NCI-H146 treated with DMSO at 0.1 percent for 48 hours (cell line): Measurements from ENCODE around the gene PLEKHG7.

Experiments used
- DNase-seq: peaks from one replicate; lab custom pipeline; 2025; ENCODE audit not compliant: unreplicated experiment; lab: John Stamatoyannopoulos, UW

PLEKHG7 gene

GRCh38 chr12:92706594-92706993 is 3.8 kb downstream of the PLEKHG7 start:
- no peak for DNase-seq

- no peak for DNase-seq
Observed at GRCh38 chr12:92707926-92708325, 5.1 kb downstream of the PLEKHG7 start.

GRCh38 chr12:92715625-92716024 is 12.8 kb downstream of the PLEKHG7 start:
- no peak for DNase-seq

- no peak for DNase-seq
Observed at GRCh38 chr12:92717202-92717601, 14.4 kb downstream of the PLEKHG7 start.

GRCh38 chr12:92718483-92718990 is 15.7 kb downstream of the PLEKHG7 start:
- DNase-seq = no peak

GRCh38 chr12:92719674-92720073 is 16.9 kb downstream of the PLEKHG7 start:
- no peak for DNase-seq

GRCh38 chr12:92721130-92721529 is 18.3 kb downstream of the PLEKHG7 start:
- no peak for DNase-seq

GRCh38 chr12:92721656-92722055 is 18.9 kb downstream of the PLEKHG7 start:
- no peak for DNase-seq

GRCh38 chr12:92722897-92723296 is 20.1 kb downstream of the PLEKHG7 start:
- DNase-seq = no peak

GRCh38 chr12:92726850-92727249 is 24.1 kb downstream of the PLEKHG7 start:
- DNase-seq = no peak

GRCh38 chr12:92729773-92730305 is 27.1 kb downstream of the PLEKHG7 start:
- DNase-seq = no peak

GRCh38 chr12:92730758-92731157 is 28.0 kb downstream of the PLEKHG7 start:
- DNase-seq = no peak

GRCh38 chr12:92732216-92732615 is 29.4 kb downstream of the PLEKHG7 start:
- DNase-seq = no peak

GRCh38 chr12:92732716-92733115 is 29.9 kb downstream of the PLEKHG7 start:
- DNase-seq = no peak

- no peak for DNase-seq
Observed at GRCh38 chr12:92733181-92733580, 30.4 kb downstream of the PLEKHG7 start.

GRCh38 chr12:92733661-92734060 is 30.9 kb downstream of the PLEKHG7 start:
- DNase-seq = no peak

GRCh38 chr12:92735131-92735721 is 32.4 kb downstream of the PLEKHG7 start:
- DNase-seq = no peak

- no peak for DNase-seq
Observed at GRCh38 chr12:92736605-92737004, 33.8 kb downstream of the PLEKHG7 start.

- DNase-seq = no peak
Observed at GRCh38 chr12:92737855-92738850, 35.4 kb downstream of the PLEKHG7 start.

GRCh38 chr12:92739113-92739512 is 36.3 kb downstream of the PLEKHG7 start:
- DNase-seq = no peak

- DNase-seq = no peak
Observed at GRCh38 chr12:92740411-92740810, 37.6 kb downstream of the PLEKHG7 start.

GRCh38 chr12:92743026-92743425 is 40.2 kb downstream of the PLEKHG7 start:
- no peak for DNase-seq
